Skeletal muscle tissue (tissue), 4 donors: Measurements from ENCODE around the gene LANCL2. TPM values are rescaled to one million over a fixed set of nuclear protein-coding genes. Genes with fewer than 3 reads are reported as not detected.
A peak's percentile ranks its signal among the peaks of the same experiment; 100 is the strongest.

ENCODE experiments used
- H3K27ac ChIP-seq: one replicate; pipeline ENCODE4 v1.7.0; 2013; ENCODE audit warnings: mild to moderate bottlenecking, low read depth, low read length, inconsistent platforms
- H3K27me3 ChIP-seq, 3 donors: one replicate each; pipeline ENCODE4 v1.7.0; 2013; ENCODE audit warnings: low read length in 3 of 3; ENCODE audit not compliant: control insufficient read depth in 3 of 3, insufficient read depth in 3 of 3
- H3K36me3 ChIP-seq, 3 donors: one replicate each; pipeline ENCODE4 v1.7.0; 2013; ENCODE audit warnings: low read length in 3 of 3; ENCODE audit not compliant: control insufficient read depth in 3 of 3, insufficient read depth in 3 of 3
- H3K4me1 ChIP-seq, 3 donors: one replicate each; pipeline ENCODE4 v1.7.0; 2013; ENCODE audit warnings: low read length in 3 of 3, mild to moderate bottlenecking in 3 of 3; ENCODE audit not compliant: control insufficient read depth in 3 of 3, insufficient read depth in 3 of 3
- H3K4me3 ChIP-seq, 3 donors: one replicate each; pipeline ENCODE4 v1.7.0; 2013; ENCODE audit warnings: low read length in 3 of 3
- H3K9ac ChIP-seq, 3 donors: one replicate each; pipeline ENCODE4 v1.7.0; 2013; ENCODE audit warnings: low read length in 3 of 3, mild to moderate bottlenecking in 3 of 3, moderate library complexity in 2 of 3, low read depth in 1 of 3
- H3K9me3 ChIP-seq, 3 donors: one replicate each; pipeline ENCODE4 v1.7.0; 2013; ENCODE audit warnings: low read length in 3 of 3; ENCODE audit not compliant: control insufficient read depth in 3 of 3
- total RNA-seq: library from RNA; depleted of rRNA; stranded (reverse); fragments of >200 nt; gene quantifications from one replicate; pipeline ENCODE4 v1.2.3, GENCODE V29; 2014
- donor health status: Osteomylitis.

LANCL2 gene
- total RNA-seq, 1 donor from 2014 or later, result 13.0 TPM

DNA sequence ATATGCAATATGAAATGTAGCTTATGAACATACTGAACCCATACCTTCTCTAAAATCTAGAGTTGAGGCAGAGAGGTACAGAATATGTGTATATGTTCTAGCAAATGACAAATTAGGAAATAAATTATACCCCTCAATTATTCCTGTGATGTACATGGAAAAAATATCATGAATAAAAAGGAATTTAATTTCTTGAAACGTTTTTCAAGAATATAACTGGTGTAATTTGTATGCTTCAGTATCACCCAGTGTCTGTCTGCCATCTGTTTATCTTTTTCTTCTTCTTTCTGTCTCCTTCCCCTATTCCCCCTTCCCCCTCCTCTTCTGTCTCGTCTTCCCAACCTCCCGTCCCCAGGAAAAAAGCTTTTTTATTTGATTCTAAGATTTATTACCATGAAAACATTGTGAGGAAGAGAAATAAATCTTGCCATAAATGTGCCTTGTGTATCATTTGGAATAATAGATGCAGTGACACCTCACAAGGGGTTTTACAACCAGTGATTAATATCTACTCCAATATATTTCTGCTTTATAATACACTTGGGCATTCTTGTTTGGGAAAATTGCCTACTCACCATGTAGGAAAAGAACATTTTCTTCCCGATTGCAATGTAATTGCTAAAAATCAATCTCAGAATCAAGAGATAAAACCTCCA lies 12.2 kb downstream of the LANCL2 start:
- Histone ChIP-seq H3K9ac (no peak overlapping the region), H3K27ac (no peak overlapping the region), H3K36me3 (no peaks in the 10 kb centered on the region), H3K9me3 (no peaks in the 10 kb centered on the region), H3K4me3 (no peak overlapping the region), H3K4me1 (no peaks in the 10 kb centered on the region), H3K27me3 (no peaks in the 10 kb centered on the region)

- H3K9me3 ChIP-seq, result no peaks in the 10 kb centered on the region
- no peak overlapping the region for H3K4me3 ChIP-seq
- no peak overlapping the region for H3K27ac ChIP-seq
- no peaks in the 10 kb centered on the region for H3K27me3 ChIP-seq
- no peaks in the 10 kb centered on the region for H3K36me3 ChIP-seq
- no peak overlapping the region for H3K9ac ChIP-seq
- no peaks in the 10 kb centered on the region for H3K4me1 ChIP-seq
Observed at GRCh38 chr7:55379285-55379684, 14.1 kb downstream of the LANCL2 start.

- no peak overlapping the region for H3K9ac ChIP-seq
- no peak overlapping the region for H3K27ac ChIP-seq
- no peak overlapping the region for H3K4me3 ChIP-seq
- H3K36me3 ChIP-seq, result no peaks in the 10 kb centered on the region
- H3K4me1 ChIP-seq, result peaks cover 0 to under 1% (median 0%) of the 10 kb centered on the region in 3 donors
- no peaks in the 10 kb centered on the region for H3K27me3 ChIP-seq
- H3K9me3 ChIP-seq, result no peaks in the 10 kb centered on the region
Observed at GRCh38 chr7:55381189-55381588, 16.1 kb downstream of the LANCL2 start.

DNA sequence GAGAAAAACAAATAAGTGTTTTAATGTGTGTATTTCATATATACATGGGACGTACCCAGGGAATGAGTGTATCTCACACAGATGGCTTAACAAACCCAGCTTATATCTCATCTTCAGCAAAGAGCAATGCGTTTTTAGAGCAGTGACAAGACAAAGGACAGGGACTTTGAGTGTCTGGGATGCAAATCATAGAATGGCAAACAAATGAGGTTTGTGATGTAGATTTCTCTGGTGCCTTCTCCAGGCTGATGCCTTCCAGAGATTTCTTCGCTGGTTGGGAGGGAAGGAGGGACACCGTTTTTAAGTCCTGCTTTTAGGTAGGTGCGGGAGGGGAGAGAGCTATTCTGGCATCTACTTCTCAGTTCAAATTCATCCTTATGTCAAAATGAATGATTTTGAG lies 16.6 kb downstream of the LANCL2 start:
- Histone ChIP-seq H3K4me1 (peaks cover 0 to 4% (median 2%) of the 10 kb centered on the region in 3 donors), H3K9ac (no peak overlapping the region), H3K36me3 (no peaks in the 10 kb centered on the region), H3K27me3 (no peaks in the 10 kb centered on the region), H3K4me3 (no peak overlapping the region), H3K27ac (no peak overlapping the region), H3K9me3 (no peaks in the 10 kb centered on the region)

GRCh38 chr7:55382251-55382650 lies 17.1 kb downstream of the LANCL2 start:
- no peak overlapping the region for H3K27ac ChIP-seq
- no peaks in the 10 kb centered on the region for H3K36me3 ChIP-seq
- no peaks in the 10 kb centered on the region for H3K9me3 ChIP-seq
- H3K9ac ChIP-seq, result no peak overlapping the region
- H3K27me3 ChIP-seq, result no peaks in the 10 kb centered on the region
- H3K4me3 ChIP-seq, result no peak overlapping the region
- H3K4me1 ChIP-seq, result peaks cover 0 to 4% (median 2%) of the 10 kb centered on the region in 3 donors

DNA sequence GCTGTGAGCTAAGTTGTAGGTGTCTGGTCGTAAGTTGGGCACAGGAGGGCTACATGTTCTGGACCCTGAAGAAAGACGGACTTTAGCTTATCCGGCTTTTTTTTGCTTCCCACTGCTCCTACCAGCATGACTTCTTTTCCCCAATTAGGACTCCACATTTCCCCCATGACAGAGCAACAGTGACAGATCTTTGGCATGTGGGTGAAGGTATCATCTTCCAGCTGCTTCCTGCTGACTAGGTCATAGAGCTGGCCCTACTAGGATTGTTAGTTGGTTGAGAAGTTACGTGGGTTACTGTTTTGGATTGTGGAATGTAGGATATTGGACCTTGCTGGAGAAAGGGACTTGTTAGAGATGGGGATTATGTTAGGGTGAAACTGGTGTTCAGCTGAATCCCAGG lies 21.4 kb downstream of the LANCL2 start:
- H3K27ac ChIP-seq, result no peak overlapping the region

DNA sequence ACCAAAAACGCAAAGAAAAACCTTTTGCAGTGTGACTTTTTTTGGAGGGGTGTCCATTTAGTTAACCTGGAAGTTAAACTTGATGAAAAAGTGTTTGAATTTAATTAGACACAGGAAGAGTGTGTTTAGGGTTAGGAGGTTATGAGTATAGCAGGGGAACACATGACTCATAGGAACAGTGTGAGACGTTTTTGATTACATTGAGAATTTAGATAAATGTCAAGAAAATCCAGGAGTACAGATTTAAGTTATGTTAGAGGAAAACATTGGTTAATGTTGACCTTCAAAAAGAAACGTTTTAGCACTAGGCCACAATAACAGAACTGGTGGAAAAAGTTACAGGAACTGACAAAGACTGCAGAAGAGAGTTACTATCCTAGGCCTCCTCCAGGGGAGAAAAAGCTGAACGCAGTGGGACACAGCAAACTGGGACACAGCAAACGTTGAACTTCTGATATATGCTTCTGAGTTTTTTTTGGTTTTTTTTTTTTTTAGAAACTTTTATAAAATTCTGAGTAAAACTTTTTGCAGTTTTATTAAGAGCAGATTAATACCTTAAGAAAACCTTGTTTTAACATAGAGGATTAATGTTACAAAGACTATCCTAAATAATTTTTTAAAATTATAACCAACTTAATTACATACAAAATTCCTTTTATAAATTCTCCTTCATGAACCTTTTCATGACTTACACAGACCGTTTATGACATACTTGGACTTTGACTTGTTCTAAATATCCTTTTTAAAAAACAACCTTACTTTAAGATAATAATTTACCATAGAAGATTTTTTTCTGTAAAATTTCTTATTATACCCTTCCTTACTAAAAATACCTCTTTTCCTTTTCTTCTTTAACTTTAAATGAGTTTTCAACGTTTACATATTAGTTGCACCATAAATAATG lies 22.2 kb downstream of the LANCL2 start:
- Histone ChIP-seq H3K27me3 (no peaks in the 10 kb centered on the region), H3K36me3 (peaks cover 0 to 5% (median 1%) of the 10 kb centered on the region in 3 donors), H3K9me3 (no peaks in the 10 kb centered on the region), H3K4me3 (no peak overlapping the region), H3K27ac (no peak overlapping the region), H3K9ac (no peak overlapping the region), H3K4me1 (peaks cover 0 to 4% (median 2%) of the 10 kb centered on the region in 3 donors)

More for the DNA sequence above, 21.4 kb downstream of the LANCL2 start:
- H3K9me3 ChIP-seq, result no peaks in the 10 kb centered on the region
- H3K36me3 ChIP-seq, result peaks cover 0 to under 1% (median 0%) of the 10 kb centered on the region in 3 donors
- peaks cover 0 to 4% (median 2%) of the 10 kb centered on the region in 3 donors for H3K4me1 ChIP-seq
- peak overlapping the region in 2 of 3 donors; percentile 18 to 35 for H3K9ac ChIP-seq
- H3K27me3 ChIP-seq, result no peaks in the 10 kb centered on the region
- peak overlapping the region in 2 of 3 donors; percentile 52 to 55 for H3K4me3 ChIP-seq

GRCh38 chr7:55396233-55396785 lies 31.2 kb downstream of the LANCL2 start:
- H3K9ac ChIP-seq, result no peak overlapping the region
- no peak overlapping the region for H3K27ac ChIP-seq
- no peaks in the 10 kb centered on the region for H3K9me3 ChIP-seq
- no peak overlapping the region for H3K4me3 ChIP-seq
- no peaks in the 10 kb centered on the region for H3K4me1 ChIP-seq
- no peaks in the 10 kb centered on the region for H3K27me3 ChIP-seq
- H3K36me3 ChIP-seq, result peaks cover 3 to 20% (median 6%) of the 10 kb centered on the region in 3 donors

GRCh38 chr7:55397617-55398016 lies 32.5 kb downstream of the LANCL2 start:
- H3K9me3 ChIP-seq, result no peaks in the 10 kb centered on the region
- no peak overlapping the region for H3K9ac ChIP-seq

DNA sequence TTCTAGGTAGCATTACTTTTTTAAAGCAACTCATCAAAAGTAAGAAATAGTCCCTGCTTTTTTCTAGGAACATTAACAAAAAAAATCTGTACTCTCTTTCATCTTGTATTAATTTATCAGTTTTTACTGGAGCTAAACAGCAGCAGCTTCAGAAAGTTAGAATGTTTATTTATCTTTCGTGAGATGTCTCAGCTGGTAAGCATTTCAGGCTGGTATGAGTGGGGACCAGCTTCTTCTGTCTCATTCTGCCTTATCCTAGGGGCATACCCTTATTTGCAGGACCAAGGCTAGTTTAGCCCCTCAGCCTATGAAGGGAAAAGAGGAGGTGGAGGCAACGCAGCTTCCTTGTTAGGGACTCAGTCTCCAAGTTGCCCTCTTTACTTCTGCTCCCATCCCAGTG lies 35.1 kb downstream of the LANCL2 start:
- Histone ChIP-seq H3K9ac (no peak overlapping the region), H3K36me3 (peaks cover 6 to 13% (median 9%) of the 10 kb centered on the region in 3 donors), H3K9me3 (no peaks in the 10 kb centered on the region), H3K27ac (no peak overlapping the region), H3K4me3 (no peak overlapping the region), H3K27me3 (no peaks in the 10 kb centered on the region), H3K4me1 (no peaks in the 10 kb centered on the region)

More at GRCh38 chr7:55397617-55398016, 32.5 kb downstream of the LANCL2 start:
- Histone ChIP-seq H3K27ac (no peak overlapping the region), H3K4me3 (no peak overlapping the region), H3K36me3 (peaks cover 3 to 14% (median 3%) of the 10 kb centered on the region in 3 donors), H3K27me3 (no peaks in the 10 kb centered on the region), H3K4me1 (no peaks in the 10 kb centered on the region)
